PC-3 (cell line): Measurements from ENCODE around the gene TMEM184C. TPM values are rescaled to one million over a fixed set of nuclear protein-coding genes. Genes with fewer than 3 reads are reported as not detected.

Experiments used
- ATAC-seq: fragments of 200-7000 bp; cut with Tn5 transposase; 2 replicates; pipeline ENCODE4 v1.9.1; 2020; ENCODE audit warnings: mild to moderate bottlenecking, moderate library complexity
- BruUV-seq: library from RNA; stranded (reverse); fragments of 400-500 nt; replicated peaks from 2 replicates; lab custom pipeline; 2021; lab: Mats Ljungman, UMichigan
- CTCF ChIA-PET: fragments of 300-600 bp; sonication (Branson Sonifier 250); formaldehyde crosslinking; loops from one replicate; lab custom pipeline; 2022; ENCODE audit warnings: antibody characterized with exemption; lab: Charles Lee
- POLR2A ChIA-PET: fragments of 300-600 bp; sonication (Branson Sonifier 250); formaldehyde crosslinking; loops from one replicate; lab custom pipeline; 2022; ENCODE audit warnings: antibody characterized with exemption; ENCODE audit not compliant: unreplicated experiment; lab: Charles Lee
- DNase-seq: peaks from one replicate; pipeline ENCODE4 v3.0.0-alpha.2; 2015
- H2AFZ ChIP-seq: fragments of 300-600 bp; sonication (generic); 2 replicates; pipeline ENCODE4 v1.6.0; 2016; ENCODE audit warnings: antibody characterized with exemption, low read length
- H3F3A ChIP-seq: fragments of 300-600 bp; sonication (generic); one replicate; pipeline ENCODE4 v1.6.0; 2017; ENCODE audit warnings: antibody characterized with exemption, low read length, control low read depth, mild to moderate bottlenecking; ENCODE audit not compliant: unreplicated experiment
- H3K27ac ChIP-seq: fragments of 300-600 bp; sonication (generic); 2 replicates; pipeline ENCODE4 v1.5.1; 2016; ENCODE audit warnings: mild to moderate bottlenecking, low read length
- H3K27me3 ChIP-seq: fragments of 300-600 bp; sonication (generic); 2 replicates; pipeline ENCODE4 v1.6.1; 2016; ENCODE audit warnings: low read length, mixed read lengths
- H3K36me3 ChIP-seq: fragments of 300-600 bp; sonication (generic); 2 replicates; pipeline ENCODE4 v1.6.1; 2016; ENCODE audit warnings: low read depth, mixed run types, low read length, mixed read lengths
- H3K4me1 ChIP-seq: fragments of 300-600 bp; sonication (generic); 2 replicates; pipeline ENCODE4 v1.5.1; 2016; ENCODE audit warnings: low read length; ENCODE audit not compliant: insufficient read depth
- H3K4me2 ChIP-seq: fragments of 300-600 bp; sonication (generic); 2 replicates; pipeline ENCODE4 v1.6.0; 2016; ENCODE audit warnings: low read length
- H3K4me3 ChIP-seq: fragments of 300-600 bp; sonication (generic); 2 replicates; pipeline ENCODE4 v1.5.1; 2016; ENCODE audit warnings: mild to moderate bottlenecking, low read length, mixed read lengths
- H3K79me2 ChIP-seq: fragments of 300-600 bp; sonication (generic); 2 replicates; pipeline ENCODE4 v1.6.1; 2017; ENCODE audit warnings: low read length, mixed read lengths
- H3K9ac ChIP-seq: fragments of 300-600 bp; sonication (generic); 2 replicates; pipeline ENCODE4 v1.6.0; 2016; ENCODE audit warnings: mild to moderate bottlenecking, low read length
- H3K9me2 ChIP-seq: fragments of 300-600 bp; sonication (generic); replicated peaks from 2 replicates; pipeline ENCODE4 v1.6.1; 2016; ENCODE audit warnings: mixed run types, low read length, mixed read lengths
- H3K9me3 ChIP-seq: fragments of 300-600 bp; sonication (generic); 2 replicates; pipeline ENCODE4 v1.6.1; 2016; ENCODE audit warnings: low read length, mixed read lengths
- H4K20me1 ChIP-seq: fragments of 300-600 bp; sonication (generic); 2 replicates; pipeline ENCODE4 v1.6.1; 2016; ENCODE audit warnings: low read length, mixed read lengths
- CTCF ChIP-seq: fragments of 300-600 bp; sonication (generic); conservative IDR thresholded peaks from 2 replicates; pipeline ENCODE4 v1.5.1; 2017; ENCODE audit warnings: antibody characterized with exemption, low read depth, mild to moderate bottlenecking, low read length
- EZH2 ChIP-seq: fragments of 300-600 bp; sonication (generic); IDR thresholded peaks from one replicate; pipeline ENCODE4 v1.6.1; 2017; ENCODE audit warnings: antibody characterized with exemption, mild to moderate bottlenecking, low read length; ENCODE audit not compliant: unreplicated experiment
- EZH2phosphoT487 ChIP-seq: fragments of 300-600 bp; sonication (generic); IDR thresholded peaks from 2 replicates; pipeline ENCODE4 v1.6.1; 2018; ENCODE audit warnings: mild to moderate bottlenecking, antibody characterized with exemption, low read length, borderline replicate concordance
- intact Hi-C: fragments of 100-400 bp; cut with micrococcal nuclease; formaldehyde crosslinking; loops from 2 replicates; pipeline ENCODE4 v1.9.0; 2023
- total RNA-seq: library from RNA; depleted of rRNA; stranded (reverse); fragments of >200 nt; gene quantifications from 2 replicates; pipeline ENCODE4 v1.2.3, GENCODE V29; 2014

The TMEM184C gene
- total RNA-seq, 1 experiment from 2014 or later: 17.5 TPM

DNA sequence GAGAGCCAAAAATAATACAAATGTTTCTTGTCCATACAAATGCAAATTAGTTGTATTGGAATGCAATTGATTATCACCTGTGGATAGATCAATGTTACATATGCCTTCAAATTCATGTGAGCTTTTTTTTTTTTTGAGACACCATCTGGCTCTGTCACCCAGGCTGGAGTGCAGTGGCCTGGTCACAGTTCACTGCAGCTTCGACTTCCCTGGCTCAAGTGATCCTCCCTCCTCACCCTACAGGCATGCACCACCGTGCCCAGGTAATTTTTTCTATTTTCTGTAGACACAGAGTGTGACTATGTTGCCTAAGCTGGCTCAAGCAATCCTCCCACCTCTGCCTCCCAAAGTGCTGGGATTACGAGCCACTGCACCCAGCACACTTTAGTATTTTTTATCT lies 38.6 kb upstream of the TMEM184C start:
- Histone ChIP-seq H2AFZ (no peak overlapping the region), H3K9me3 (no peaks in the 10 kb centered on the region), H3K36me3 (no peaks in the 10 kb centered on the region), H3K4me2 (no peak overlapping the region), H3K79me2 (no peaks in the 10 kb centered on the region), H3K9me2 (no peaks in the 10 kb centered on the region), H3K9ac (no peak overlapping the region; the same call in 1 of the 2 replicates), H3K27me3 (no peaks in the 10 kb centered on the region), H3K27ac (peak overlapping the region; percentile 71), H3K4me1 (peaks cover 53% of the 10 kb centered on the region), H3F3A (peaks cover 6% of the 10 kb centered on the region), H4K20me1 (no peaks in the 10 kb centered on the region), H3K4me3 (no peak overlapping the region)
- BruUV-seq: no TSS peak
- DNase-seq (no peak), ATAC-seq (no peak)
- no peak for TF ChIP-seq EZH2phosphoT487
- TF ChIP-seq EZH2: no peak
- TF ChIP-seq CTCF: no peak
- POLR2A ChIA-PET: no interaction called here
- intact Hi-C loops: loop anchor here (5.0 kb wide), 3 partner anchors 61 to 421 kb away; no protein-coding TSS in a partner anchor
- CTCF ChIA-PET: interaction anchor here (1.4 kb wide), 1 partner anchor 60 kb away, joined by 4 read pairs; no protein-coding TSS in a partner anchor

DNA sequence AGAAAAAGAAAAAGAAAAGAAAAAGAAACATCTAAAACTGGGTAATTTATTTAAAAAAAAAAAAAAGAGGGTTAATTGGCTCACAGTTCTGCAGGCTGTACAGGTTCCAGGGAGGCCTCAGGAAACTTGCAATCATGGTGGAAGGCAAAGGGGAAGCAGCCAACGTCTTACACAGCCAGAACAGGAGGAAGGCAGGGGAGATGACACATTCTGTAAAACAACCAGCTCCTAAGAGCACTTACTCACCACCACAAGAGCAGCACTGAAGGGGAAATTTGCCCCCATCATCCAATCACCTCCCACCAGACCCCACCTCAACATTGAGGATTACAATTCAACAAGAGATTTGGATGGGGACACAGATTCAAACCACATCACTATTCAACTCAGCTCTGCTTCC lies 36.8 kb upstream of the TMEM184C start:
- no peak overlapping the region for H3K4me3 ChIP-seq
- H3F3A ChIP-seq: peaks cover 6% of the 10 kb centered on the region
- POLR2A ChIA-PET: no interaction called here
- no peaks in the 10 kb centered on the region for H3K27me3 ChIP-seq
- H3K79me2 ChIP-seq: no peaks in the 10 kb centered on the region
- CTCF ChIA-PET: no interaction called here
- H2AFZ ChIP-seq: no peak overlapping the region
- no peaks in the 10 kb centered on the region for H3K36me3 ChIP-seq
- H3K9me3 ChIP-seq: no peaks in the 10 kb centered on the region
- DNase-seq (peak; percentile 28), ATAC-seq (no peak)
- H3K9me2 ChIP-seq: no peaks in the 10 kb centered on the region
- no TSS peak for BruUV-seq
- peaks cover 56% of the 10 kb centered on the region for H3K4me1 ChIP-seq
- TF ChIP-seq EZH2phosphoT487 (no peak), CTCF (no peak), EZH2 (no peak)
- peak overlapping the region; percentile 88 for H3K27ac ChIP-seq
- no peak overlapping the region for H3K4me2 ChIP-seq
- intact Hi-C loops: loop anchor here (10.0 kb wide), 1 partner anchor 246 kb away; no protein-coding TSS in a partner anchor
- H4K20me1 ChIP-seq: no peaks in the 10 kb centered on the region
- no peak overlapping the region; the same call in 1 of the 2 replicates for H3K9ac ChIP-seq

- no peaks in the 10 kb centered on the region for H3K36me3 ChIP-seq
- peak overlapping the region; percentile 88 for H3K27ac ChIP-seq
- ATAC-seq (no peak), DNase-seq (peak; percentile 44)
- ChIA-PET POLR2A (no interaction called here), CTCF (interaction anchor here (1.0 kb wide), 1 partner anchor 63 kb away, joined by 4 read pairs; no protein-coding TSS in a partner anchor)
- H3K27me3 ChIP-seq: no peaks in the 10 kb centered on the region
- no peaks in the 10 kb centered on the region for H3K9me3 ChIP-seq
- TF ChIP-seq EZH2 (no peak), EZH2phosphoT487 (no peak), CTCF (no peak)
- peak overlapping the region; percentile 55 for H3K9ac ChIP-seq
- H3K9me2 ChIP-seq: no peaks in the 10 kb centered on the region
- intact Hi-C loops: loop anchor here (2.0 to 10.0 kb wide), 2 partner anchors 39 to 247 kb away; no protein-coding TSS in a partner anchor
- no TSS peak for BruUV-seq
- no peak overlapping the region for H2AFZ ChIP-seq
- no peaks in the 10 kb centered on the region for H4K20me1 ChIP-seq
- no peak overlapping the region for H3K4me3 ChIP-seq
- H3F3A ChIP-seq: peaks cover 6% of the 10 kb centered on the region
- peaks cover 53% of the 10 kb centered on the region for H3K4me1 ChIP-seq
- H3K79me2 ChIP-seq: no peaks in the 10 kb centered on the region
- H3K4me2 ChIP-seq: peak overlapping the region; percentile 19
Measured at GRCh38 chr4:147581606-147582350, 35.4 kb upstream of the TMEM184C start.
